CD4-positive, alpha-beta memory T cell (primary cell): Measurements from ENCODE around the gene TMEM60. TPM values are rescaled to one million over a fixed set of nuclear protein-coding genes. Genes with fewer than 3 reads are reported as not detected.
A peak's percentile ranks its signal among the peaks of the same experiment; 100 is the strongest.

Experiments
- CTCF ChIA-PET: fragments of 350-600 bp; sonication (Branson Sonifier 250); formaldehyde crosslinking; loops from one replicate; lab custom pipeline; 2021; ENCODE audit warnings: inconsistent platforms; ENCODE audit not compliant: partially characterized antibody; lab: Charles Lee
- POLR2A ChIA-PET: fragments of 350-600 bp; sonication (Branson Sonifier 250); formaldehyde crosslinking; loops from one replicate; lab custom pipeline; 2021; ENCODE audit not compliant: partially characterized antibody; lab: Charles Lee
- DNase-seq, 5 donors: peaks; one replicate each; pipeline versions ENCODE4 v3.0.0 to v3.0.0-alpha.2; 2020 to 2022; ENCODE audit warnings: mixed read lengths in 1 of 5
- H3K27ac ChIP-seq: one replicate; pipeline ENCODE4 v1.7.0; 2013; ENCODE audit warnings: low read depth, low read length
- H3K27me3 ChIP-seq: 2 replicates; pipeline ENCODE4 v1.7.0; 2013; ENCODE audit warnings: mild to moderate bottlenecking, low read length, moderate library complexity; ENCODE audit not compliant: insufficient read depth
- H3K36me3 ChIP-seq: 2 replicates; pipeline ENCODE4 v1.7.0; 2013; ENCODE audit warnings: mild to moderate bottlenecking, low read length, moderate library complexity; ENCODE audit not compliant: insufficient read depth
- H3K4me1 ChIP-seq: 2 replicates; pipeline ENCODE4 v1.7.0; 2013; ENCODE audit warnings: mild to moderate bottlenecking, low read length, moderate library complexity; ENCODE audit not compliant: insufficient read depth
- H3K4me3 ChIP-seq, 2 donors: one replicate each; pipeline ENCODE4 v1.7.0; 2013; ENCODE audit warnings: low read length in 2 of 2, mild to moderate bottlenecking in 1 of 2
- H3K9me3 ChIP-seq, 2 donors: one replicate each; pipeline ENCODE4 v1.7.0; 2013; ENCODE audit warnings: low read length in 2 of 2, control low read depth in 1 of 2; ENCODE audit not compliant: control insufficient read depth in 1 of 2
- H3K27ac Mint-ChIP-seq, 7 donors: one replicate each; pipeline ENCODE4 v1.8.0; 2020 to 2021; ENCODE audit warnings: mixed read lengths in 7 of 7, mild to moderate bottlenecking in 6 of 7, inconsistent platforms in 3 of 7, moderate library complexity in 3 of 7
- H3K27me3 Mint-ChIP-seq, 2 donors: one replicate each; pipeline ENCODE4 v1.8.0; 2020 to 2021; ENCODE audit warnings: mixed read lengths in 2 of 2
- H3K36me3 Mint-ChIP-seq, 2 donors: one replicate each; pipeline ENCODE4 v1.8.0; 2020 to 2021; ENCODE audit warnings: mixed read lengths in 2 of 2, inconsistent platforms in 1 of 2, mild to moderate bottlenecking in 1 of 2
- H3K4me1 Mint-ChIP-seq, 4 donors: one replicate each; pipeline ENCODE4 v1.8.0; 2020 to 2021; ENCODE audit warnings: mixed read lengths in 4 of 4, mild to moderate bottlenecking in 1 of 4
- H3K4me3 Mint-ChIP-seq, 8 donors: one replicate each; pipeline ENCODE4 v1.8.0; 2020 to 2021; ENCODE audit warnings: mixed read lengths in 8 of 8, mild to moderate bottlenecking in 7 of 8, moderate library complexity in 6 of 8, inconsistent platforms in 3 of 8
- H3K9me3 Mint-ChIP-seq, 8 donors: one replicate each; pipeline ENCODE4 v1.8.0; 2020 to 2021; ENCODE audit warnings: mixed read lengths in 8 of 8, mild to moderate bottlenecking in 5 of 8, inconsistent platforms in 3 of 8, moderate library complexity in 1 of 8
- intact Hi-C: fragments of 100-400 bp; cut with micrococcal nuclease; formaldehyde crosslinking; loops from one replicate; pipeline ENCODE4 v1.15.1; 2023
- polyA plus RNA-seq, 2 donors: library from polyadenylated mRNA; unstranded; fragments of 300-500 nt; fragmentation: Illumina TruSeq; gene quantifications; one replicate each; pipeline ENCODE4 v1.2.3, GENCODE V29; 2021
- total RNA-seq, 2 experiments: library from RNA; stranded (reverse); gene quantifications; one replicate each; pipeline ENCODE4 v1.2.3, GENCODE V29; 2021

The TMEM60 gene
- total and polyA plus RNA-seq, 4 experiments from 2014 or later = 18.2 to 36.6 (median 20.8) TPM

- Histone ChIP-seq H3K4me3 (no peak overlapping the region), H3K27me3 (no peaks in the 10 kb centered on the region), H3K27ac (no peak overlapping the region), H3K9me3 (peaks cover 0 to 27% of the 10 kb centered on the region in 2 donors), H3K4me1 (peaks cover 2% of the 10 kb centered on the region), H3K36me3 (no peaks in the 10 kb centered on the region)
- peaks cover 67 to 75% of the 10 kb centered on the region in 2 donors for H3K36me3 Mint-ChIP-seq
- H3K27ac Mint-ChIP-seq = peak overlapping the region in 1 of 7 donors; percentile 54
- no peaks in the 10 kb centered on the region for H3K27me3 Mint-ChIP-seq
- intact Hi-C loops = no loop called here
- ChIA-PET CTCF (no interaction called here), POLR2A (no interaction called here)
- peaks cover 3 to 63% (median 49%) of the 10 kb centered on the region in 8 donors for H3K9me3 Mint-ChIP-seq
- peaks cover 36 to 69% (median 52%) of the 10 kb centered on the region in 4 donors for H3K4me1 Mint-ChIP-seq
- no peak for DNase-seq
- H3K4me3 Mint-ChIP-seq = peak overlapping the region in 1 of 8 donors; percentile 2
Observed at GRCh38 chr7:77819021-77819420, 20.8 kb upstream of the TMEM60 start.

DNA sequence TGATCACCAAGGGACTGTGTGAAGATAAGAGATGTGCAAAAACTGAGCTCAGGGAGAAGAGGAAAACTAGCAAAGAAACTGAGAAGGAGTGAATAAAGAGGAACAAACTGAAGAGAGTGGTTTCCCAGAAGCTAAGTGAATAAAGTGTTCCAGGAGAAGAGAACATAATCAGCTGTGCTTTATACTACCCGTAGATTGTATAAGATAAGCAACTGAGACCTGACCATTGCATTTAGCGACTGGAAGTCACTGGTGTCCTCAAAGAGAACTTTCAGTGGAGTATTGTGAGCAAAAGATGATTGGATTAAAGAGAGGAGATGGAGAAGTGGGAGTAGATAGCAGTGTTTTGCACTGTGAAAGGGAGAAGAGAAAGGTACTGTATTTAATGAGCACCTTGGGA is 14.9 kb upstream of the TMEM60 start:
- peak overlapping the region in 6 of 8 donors; percentile 2 to 50 (median 14) for H3K4me3 Mint-ChIP-seq

DNA sequence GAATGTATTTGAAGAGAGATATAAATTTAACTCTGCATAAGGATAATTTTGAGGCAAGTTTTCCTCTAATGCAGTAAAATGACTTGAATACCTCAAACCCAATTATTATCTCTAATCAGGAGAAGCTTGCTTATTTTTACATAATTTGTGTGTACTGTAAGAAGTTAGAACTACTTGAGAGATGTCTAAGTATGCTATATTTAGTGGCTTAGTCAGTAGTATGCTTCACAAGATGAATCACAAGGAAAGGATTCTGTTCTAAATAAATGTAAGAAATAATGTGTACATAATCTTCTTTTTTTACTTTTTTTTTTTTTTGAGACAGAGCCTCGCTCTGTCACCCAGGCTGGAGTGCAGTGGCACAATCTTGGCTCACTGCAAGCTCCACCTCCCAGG is 14.1 kb upstream of the TMEM60 start:
- Mint-ChIP-seq H3K27ac (peak overlapping the region in 1 of 7 donors; percentile 79), H3K4me3 (peak overlapping the region in 2 of 8 donors; percentile 13 to 27), H3K4me1 (peaks cover 35 to 70% (median 53%) of the 10 kb centered on the region in 4 donors), H3K36me3 (peaks cover 30 to 31% of the 10 kb centered on the region in 2 donors), H3K27me3 (no peaks in the 10 kb centered on the region), H3K9me3 (peaks cover 0 to 22% (median 18%) of the 10 kb centered on the region in 8 donors)
- no peak for DNase-seq
- Histone ChIP-seq H3K9me3 (peaks cover 0 to 4% of the 10 kb centered on the region in 2 donors), H3K4me3 (no peak overlapping the region), H3K27me3 (no peaks in the 10 kb centered on the region), H3K4me1 (peaks cover 31% of the 10 kb centered on the region), H3K27ac (no peak overlapping the region), H3K36me3 (no peaks in the 10 kb centered on the region)
- intact Hi-C loops = no loop called here
- POLR2A ChIA-PET = interaction anchor here (0.8 to 2.2 kb wide), 5 partner anchors 9 to 21 kb away, joined by 3 to 6 read pairs (median 6); no protein-coding TSS in a partner anchor
- CTCF ChIA-PET = interaction anchor here (0.7 to 1.6 kb wide), 2 partner anchors 23 to 102 kb away, joined by 3 to 4 read pairs; no protein-coding TSS in a partner anchor

More for the DNA sequence above, 14.9 kb upstream of the TMEM60 start:
- Mint-ChIP-seq H3K9me3 (peaks cover 0 to 19% (median 13%) of the 10 kb centered on the region in 8 donors), H3K36me3 (peaks cover 30 to 31% of the 10 kb centered on the region in 2 donors), H3K4me1 (peaks cover 34 to 63% (median 52%) of the 10 kb centered on the region in 4 donors), H3K27me3 (no peaks in the 10 kb centered on the region), H3K27ac (peak overlapping the region in 4 of 7 donors; percentile 1 to 65 (median 3))
- POLR2A ChIA-PET = interaction anchor here (1.0 to 2.2 kb wide), 5 partner anchors 9 to 117 kb away, joined by 4 to 7 read pairs (median 5); partner anchors contain the start of genes PHTF2, RSBN1L and TMEM60
- Histone ChIP-seq H3K9me3 (peaks cover 0 to 4% of the 10 kb centered on the region in 2 donors), H3K4me3 (no peak overlapping the region), H3K4me1 (peaks cover 31% of the 10 kb centered on the region), H3K27ac (no peak overlapping the region), H3K36me3 (no peaks in the 10 kb centered on the region), H3K27me3 (no peaks in the 10 kb centered on the region)
- no peak for DNase-seq
- CTCF ChIA-PET = interaction anchor here (1.0 to 1.6 kb wide), 4 partner anchors 10 to 17 kb away, joined by 3 to 6 read pairs (median 3); no protein-coding TSS in a partner anchor
- intact Hi-C loops = no loop called here

DNA sequence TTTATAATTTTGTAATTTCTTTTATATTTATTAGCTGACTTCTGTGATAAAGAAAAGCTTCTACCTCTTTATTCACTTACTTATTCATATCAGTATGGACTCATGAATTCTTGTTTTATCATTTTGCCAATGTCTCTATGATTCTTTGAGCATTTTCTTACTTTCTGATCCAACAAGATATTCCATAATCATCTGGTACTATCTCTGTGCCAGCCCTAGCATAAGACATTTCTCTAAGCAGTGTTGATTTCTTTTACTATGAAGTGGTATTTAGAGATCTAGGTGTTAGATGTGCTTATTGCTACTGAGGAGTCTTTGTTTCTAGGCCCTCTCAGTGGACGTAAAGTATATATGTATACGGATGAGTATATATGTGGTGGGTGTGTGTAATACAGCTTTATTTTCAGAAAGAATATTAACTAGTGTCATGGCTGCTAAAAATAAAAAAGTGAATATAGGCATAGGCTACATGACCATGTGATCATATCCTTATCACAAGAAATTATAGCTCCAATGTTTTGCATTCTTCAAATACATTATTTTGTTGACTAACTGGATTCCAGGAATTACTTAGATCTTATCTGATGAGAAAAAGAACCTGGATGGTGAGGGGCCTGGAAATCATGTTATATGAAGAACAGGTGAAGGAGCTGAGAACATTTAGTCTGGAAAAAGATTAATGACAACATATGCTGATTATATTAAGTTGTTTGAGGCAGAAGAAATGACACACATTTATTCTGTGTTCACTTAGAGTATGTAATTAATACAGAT is 13.5 kb upstream of the TMEM60 start:
- peak overlapping the region in 2 of 7 donors; percentile 59 to 79 for H3K27ac Mint-ChIP-seq
- CTCF ChIA-PET = interaction anchor here (0.7 to 1.6 kb wide), 2 partner anchors 23 to 103 kb away, joined by 3 to 4 read pairs; no protein-coding TSS in a partner anchor
- DNase-seq = no peak
- no peak overlapping the region for H3K27ac ChIP-seq
- H3K27me3 Mint-ChIP-seq = no peaks in the 10 kb centered on the region
- H3K9me3 ChIP-seq = peaks cover 4% of the 10 kb centered on the region in 2 donors
- H3K27me3 ChIP-seq = no peaks in the 10 kb centered on the region
- peaks cover 29 to 30% of the 10 kb centered on the region in 2 donors for H3K36me3 Mint-ChIP-seq
- peaks cover 32 to 66% (median 49%) of the 10 kb centered on the region in 4 donors for H3K4me1 Mint-ChIP-seq
- peaks cover 0 to 24% (median 19%) of the 10 kb centered on the region in 8 donors for H3K9me3 Mint-ChIP-seq
- H3K4me1 ChIP-seq = peaks cover 31% of the 10 kb centered on the region
- POLR2A ChIA-PET = interaction anchor here (0.8 to 1.8 kb wide), 4 partner anchors 8 to 22 kb away, joined by 3 to 6 read pairs (median 5); no protein-coding TSS in a partner anchor
- intact Hi-C loops = no loop called here
- no peak overlapping the region for H3K4me3 ChIP-seq
- H3K4me3 Mint-ChIP-seq = peak overlapping the region in 1 of 8 donors; percentile 27
- no peaks in the 10 kb centered on the region for H3K36me3 ChIP-seq

DNA sequence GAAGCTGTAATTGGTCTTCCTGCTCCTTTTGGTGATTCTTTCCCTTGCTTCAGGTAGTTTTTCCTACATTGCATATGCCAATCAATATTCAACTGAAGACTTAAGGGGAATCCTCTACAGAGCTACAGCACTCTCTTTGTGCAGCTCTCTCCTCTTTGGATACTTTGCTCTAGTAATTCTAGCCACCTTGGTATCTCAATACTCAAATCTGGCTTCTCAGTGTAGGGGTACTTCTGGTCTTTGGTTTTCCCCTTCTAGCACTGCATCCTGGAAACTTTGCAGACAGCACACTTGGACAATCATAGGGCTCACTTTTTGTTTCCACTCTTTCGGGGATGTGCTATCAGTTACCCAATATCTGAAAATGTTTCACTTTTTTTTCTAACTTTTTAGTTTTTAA is 10.3 kb upstream of the TMEM60 start:
- Histone ChIP-seq H3K4me1 (peaks cover 52% of the 10 kb centered on the region), H3K4me3 (no peak overlapping the region), H3K27ac (no peak overlapping the region), H3K36me3 (no peaks in the 10 kb centered on the region), H3K9me3 (peaks cover 4% of the 10 kb centered on the region in 2 donors), H3K27me3 (no peaks in the 10 kb centered on the region)
- Mint-ChIP-seq H3K4me3 (peak overlapping the region in 2 of 8 donors; percentile 9 to 58), H3K36me3 (peaks cover 26 to 29% of the 10 kb centered on the region in 2 donors), H3K27me3 (no peaks in the 10 kb centered on the region), H3K4me1 (peaks cover 36 to 73% (median 57%) of the 10 kb centered on the region in 4 donors), H3K27ac (peak overlapping the region in 6 of 7 donors; percentile 53 to 73 (median 64)), H3K9me3 (peaks cover 0 to 28% (median 22%) of the 10 kb centered on the region in 8 donors)
- CTCF ChIA-PET = interaction anchor here (0.8 kb wide), 1 partner anchor 15 kb away, joined by 4 read pairs; no protein-coding TSS in a partner anchor
- POLR2A ChIA-PET = interaction anchor here (1.0 to 1.5 kb wide), 2 partner anchors 10 to 25 kb away, joined by 4 read pairs; partner anchors contain the start of genes PHTF2 and TMEM60
- intact Hi-C loops = no loop called here
- DNase-seq = no peak

GRCh38 chr7:77806425-77806824 is 8.2 kb upstream of the TMEM60 start:
- H3K9me3 ChIP-seq = peaks cover 4% of the 10 kb centered on the region in 2 donors
- no peak for DNase-seq
- H3K27ac Mint-ChIP-seq = peak overlapping the region in 4 of 7 donors; percentile 19 to 91 (median 65)
- no peak overlapping the region for H3K4me3 ChIP-seq
- H3K27ac ChIP-seq = no peak overlapping the region
- ChIA-PET POLR2A (no interaction called here), CTCF (no interaction called here)
- H3K4me1 ChIP-seq = peaks cover 53% of the 10 kb centered on the region
- no peaks in the 10 kb centered on the region for H3K27me3 ChIP-seq
- H3K4me1 Mint-ChIP-seq = peaks cover 43 to 74% (median 59%) of the 10 kb centered on the region in 4 donors
- intact Hi-C loops = no loop called here
- H3K27me3 Mint-ChIP-seq = no peaks in the 10 kb centered on the region
- peaks cover 26 to 29% of the 10 kb centered on the region in 2 donors for H3K36me3 Mint-ChIP-seq
- peak overlapping the region in 4 of 8 donors; percentile 32 to 64 (median 36) for H3K4me3 Mint-ChIP-seq
- H3K9me3 Mint-ChIP-seq = peaks cover 0 to 28% (median 22%) of the 10 kb centered on the region in 8 donors
- H3K36me3 ChIP-seq = no peaks in the 10 kb centered on the region
